Erythroblast (primary cell): Measurements from ENCODE around the gene OPHN1.

Source experiments
- GATA1 ChIP-seq: IDR thresholded peaks from 2 replicates; pipeline ENCODE4 v1.6.1; 2011; ENCODE audit warnings: low read depth, mild to moderate bottlenecking, control low read depth, low read length, moderate library complexity
- POLR2A ChIP-seq: IDR thresholded peaks from 2 replicates; pipeline ENCODE4 v1.6.1; 2011; ENCODE audit warnings: mild to moderate bottlenecking, low read length

GRCh38 chrX:68177542-68177941, 255.8 kb downstream of the OPHN1 start:
- no peak for TF ChIP-seq POLR2A
- TF ChIP-seq GATA1, result no peak
